Renal cortex interstitium (tissue), 11 donors: ENCODE measurements around the gene ATP2B1. TPM values are rescaled to one million over a fixed set of nuclear protein-coding genes. Genes with fewer than 3 reads are reported as not detected.
"Not testable (repeated sequence)": the region's sequence is repeated elsewhere in the genome, so short reads cannot be mapped to it uniquely, and the experiment has no call there.

Experiments used
- DNase-seq, 11 donors: peaks; one replicate each; pipeline ENCODE4 v3.0.0-alpha.2; 2013; ENCODE audit warnings: low read depth in 9 of 11, low spot score in 4 of 11; ENCODE audit errors: extremely low read depth in 1 of 11
- polyA plus RNA-seq, 3 donors: library from polyadenylated mRNA; unstranded; fragments of 120-200 nt; gene quantifications; one replicate each; pipeline ENCODE4 v1.2.1, GENCODE V29; 2013; ENCODE audit not compliant: insufficient read length in 3 of 3

ATP2B1 gene
- polyA plus RNA-seq, 3 donors, result 99.8 to 112 (median 104) TPM

- no peak for DNase-seq
Measured at GRCh38 chr12:89700191-89700810, 8.3 kb downstream of the ATP2B1 start.

GRCh38 chr12:89698607-89699006 lies 10.0 kb downstream of the ATP2B1 start:
- no peak for DNase-seq

- DNase-seq, result not testable (repeated sequence)
Measured at GRCh38 chr12:89697728-89698127, 10.9 kb downstream of the ATP2B1 start.

- no peak for DNase-seq
Measured at GRCh38 chr12:89697296-89697695, 11.3 kb downstream of the ATP2B1 start.

- no peak for DNase-seq
Measured at GRCh38 chr12:89695830-89696229, 12.8 kb downstream of the ATP2B1 start.

- no peak for DNase-seq
Measured at GRCh38 chr12:89695100-89695499, 13.5 kb downstream of the ATP2B1 start.

GRCh38 chr12:89694542-89694941 lies 14.1 kb downstream of the ATP2B1 start:
- no peak for DNase-seq

- no peak for DNase-seq
Measured at GRCh38 chr12:89693639-89694202, 14.9 kb downstream of the ATP2B1 start.

GRCh38 chr12:89692439-89692838 lies 16.2 kb downstream of the ATP2B1 start:
- DNase-seq, result no peak

GRCh38 chr12:89691659-89692058 lies 17.0 kb downstream of the ATP2B1 start:
- DNase-seq, result no peak

GRCh38 chr12:89690925-89691324 lies 17.7 kb downstream of the ATP2B1 start:
- no peak for DNase-seq

GRCh38 chr12:89689306-89689705 lies 19.3 kb downstream of the ATP2B1 start:
- DNase-seq, result no peak

GRCh38 chr12:89686311-89686710 lies 22.3 kb downstream of the ATP2B1 start:
- no peak for DNase-seq

- no peak for DNase-seq
Measured at GRCh38 chr12:89685363-89685972, 23.2 kb downstream of the ATP2B1 start.

GRCh38 chr12:89684136-89684535 lies 24.5 kb downstream of the ATP2B1 start:
- no peak for DNase-seq

GRCh38 chr12:89682284-89682683 lies 26.4 kb downstream of the ATP2B1 start:
- no peak for DNase-seq

- DNase-seq, result no peak
Measured at GRCh38 chr12:89680409-89680808, 28.2 kb downstream of the ATP2B1 start.

- DNase-seq, result no peak
Measured at GRCh38 chr12:89679631-89680030, 29.0 kb downstream of the ATP2B1 start.

GRCh38 chr12:89678225-89678624 lies 30.4 kb downstream of the ATP2B1 start:
- no peak for DNase-seq

- no peak for DNase-seq
Measured at GRCh38 chr12:89676930-89677329, 31.7 kb downstream of the ATP2B1 start.
